HG03280 (cell line): ENCODE data around the gene UBL3.

Source experiments
- ATAC-seq: cut with Tn5 transposase; IDR thresholded peaks from one replicate; pipeline ENCODE4 v1.9.1; 2021; ENCODE audit warnings: mild to moderate bottlenecking, moderate library complexity; ENCODE audit not compliant: unreplicated experiment

Gene UBL3

DNA sequence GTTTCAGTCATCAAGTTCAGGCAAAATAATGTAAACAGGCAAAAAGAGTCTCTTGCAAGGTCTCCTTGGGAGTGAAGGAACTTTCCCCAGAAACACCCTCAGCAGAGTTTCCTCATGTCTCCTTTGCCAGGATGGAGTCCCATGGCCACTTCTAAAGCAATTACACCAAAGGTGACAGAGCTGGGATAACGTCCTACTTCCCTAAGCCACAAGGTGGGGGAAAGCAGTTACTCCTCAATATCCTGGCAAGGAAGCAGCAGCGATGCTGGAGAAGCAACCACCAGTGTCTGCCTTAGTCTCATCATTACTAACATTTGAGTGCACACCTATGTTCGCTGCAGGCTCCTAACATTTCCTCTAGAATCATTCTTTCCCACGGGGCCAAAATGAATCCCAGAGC, 88.6 kb downstream of the UBL3 start:
- no peak for ATAC-seq

DNA sequence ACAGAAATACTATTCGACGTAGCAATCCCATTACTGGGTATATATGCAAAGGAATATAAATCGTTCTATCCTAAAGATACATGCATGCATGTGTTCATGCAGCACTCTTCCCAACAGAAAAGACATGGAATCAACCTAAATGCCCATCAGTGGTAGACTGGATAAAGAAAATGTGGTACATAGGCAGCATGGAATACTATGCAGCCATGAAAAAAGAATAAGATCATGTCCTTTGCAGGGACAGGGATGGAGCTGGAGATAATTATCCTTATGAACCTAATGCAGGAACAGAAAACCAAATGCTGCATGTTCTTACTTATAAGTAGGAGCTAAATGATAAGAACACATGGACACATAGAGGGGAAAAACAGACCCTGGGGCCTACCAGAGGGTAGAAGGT, 89.3 kb downstream of the UBL3 start:
- ATAC-seq, result no peak

DNA sequence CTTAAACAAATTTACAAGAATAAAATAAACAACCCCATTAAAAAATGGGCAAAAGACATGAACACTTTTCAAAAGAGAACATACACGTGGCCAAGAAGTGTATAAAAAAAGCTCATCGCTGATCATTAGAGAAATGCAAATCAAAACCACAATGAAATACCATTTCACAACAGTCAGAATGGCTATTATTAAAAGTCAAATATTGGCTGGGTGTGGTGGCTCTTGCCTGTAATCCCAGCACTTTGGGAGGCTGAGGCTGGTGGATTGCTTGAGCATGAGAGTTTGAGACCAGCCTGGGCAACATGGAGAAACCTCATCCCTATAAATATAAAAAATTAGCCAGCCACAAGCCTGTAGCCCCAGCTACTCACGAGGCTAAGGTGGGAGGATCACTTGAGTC, 89.9 kb downstream of the UBL3 start:
- ATAC-seq, result no peak

DNA sequence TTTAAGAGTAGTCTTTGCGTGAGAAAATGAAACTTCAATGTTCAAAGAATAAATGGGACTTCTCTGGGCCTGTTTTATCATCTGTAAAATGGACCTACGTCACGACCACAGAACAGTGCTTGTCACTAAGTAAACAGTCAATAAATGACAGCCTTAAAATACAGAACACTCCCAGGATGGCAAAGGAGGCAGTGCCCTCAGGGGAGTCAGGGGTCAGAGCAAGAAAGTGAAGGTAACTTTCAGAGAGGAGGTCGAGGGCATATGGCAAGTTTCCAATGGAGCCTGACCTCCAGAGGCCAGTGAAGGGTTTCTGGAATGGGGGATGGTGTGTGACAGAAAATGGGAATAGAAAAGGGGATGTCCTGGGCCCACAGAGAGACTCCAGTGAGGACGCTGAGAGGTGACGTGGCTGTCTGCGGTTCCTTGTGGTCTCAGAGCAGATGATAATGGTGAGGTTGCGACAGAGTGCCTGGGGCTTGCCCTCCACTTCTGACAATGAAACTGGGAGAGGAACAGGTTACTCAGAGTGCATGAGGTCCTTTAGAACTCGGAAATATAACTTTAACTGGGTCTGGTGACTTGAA, 91.8 kb downstream of the UBL3 start:
- peak; percentile 84 for ATAC-seq

DNA sequence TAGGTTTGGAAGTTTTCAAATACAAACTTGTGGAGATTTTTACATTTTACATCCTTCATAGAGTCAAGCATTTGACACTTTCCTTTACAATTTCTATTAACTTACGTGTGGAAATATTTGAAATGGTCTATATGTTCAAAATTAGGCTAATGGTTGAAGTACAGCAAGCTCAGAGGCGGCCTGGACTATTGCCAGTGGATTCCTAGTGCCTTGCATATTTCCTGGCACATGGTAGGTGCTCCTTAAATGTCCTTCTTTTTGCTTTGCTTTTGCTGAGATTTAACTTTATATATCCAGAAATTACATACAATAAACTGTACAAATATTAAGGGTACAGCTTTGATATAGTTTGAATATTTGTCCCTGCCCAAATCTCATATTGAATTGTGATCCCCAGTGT, 93.9 kb downstream of the UBL3 start:
- no peak for ATAC-seq

DNA sequence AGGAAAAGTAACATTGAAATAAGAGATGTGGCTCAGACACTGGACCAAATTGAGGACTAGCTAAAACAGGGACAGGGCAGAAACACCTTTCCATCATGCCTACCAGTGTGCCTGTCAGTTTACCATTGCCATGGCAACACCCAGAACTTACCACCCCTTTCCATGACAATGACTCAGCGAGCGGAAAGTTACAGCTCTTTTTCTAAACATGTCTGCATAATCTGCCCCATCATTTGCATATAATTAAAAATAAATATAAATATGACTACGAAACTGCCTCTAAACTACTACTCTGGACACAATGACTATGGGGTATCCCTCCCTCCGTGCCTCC, 96.0 kb downstream of the UBL3 start:
- no peak for ATAC-seq

DNA sequence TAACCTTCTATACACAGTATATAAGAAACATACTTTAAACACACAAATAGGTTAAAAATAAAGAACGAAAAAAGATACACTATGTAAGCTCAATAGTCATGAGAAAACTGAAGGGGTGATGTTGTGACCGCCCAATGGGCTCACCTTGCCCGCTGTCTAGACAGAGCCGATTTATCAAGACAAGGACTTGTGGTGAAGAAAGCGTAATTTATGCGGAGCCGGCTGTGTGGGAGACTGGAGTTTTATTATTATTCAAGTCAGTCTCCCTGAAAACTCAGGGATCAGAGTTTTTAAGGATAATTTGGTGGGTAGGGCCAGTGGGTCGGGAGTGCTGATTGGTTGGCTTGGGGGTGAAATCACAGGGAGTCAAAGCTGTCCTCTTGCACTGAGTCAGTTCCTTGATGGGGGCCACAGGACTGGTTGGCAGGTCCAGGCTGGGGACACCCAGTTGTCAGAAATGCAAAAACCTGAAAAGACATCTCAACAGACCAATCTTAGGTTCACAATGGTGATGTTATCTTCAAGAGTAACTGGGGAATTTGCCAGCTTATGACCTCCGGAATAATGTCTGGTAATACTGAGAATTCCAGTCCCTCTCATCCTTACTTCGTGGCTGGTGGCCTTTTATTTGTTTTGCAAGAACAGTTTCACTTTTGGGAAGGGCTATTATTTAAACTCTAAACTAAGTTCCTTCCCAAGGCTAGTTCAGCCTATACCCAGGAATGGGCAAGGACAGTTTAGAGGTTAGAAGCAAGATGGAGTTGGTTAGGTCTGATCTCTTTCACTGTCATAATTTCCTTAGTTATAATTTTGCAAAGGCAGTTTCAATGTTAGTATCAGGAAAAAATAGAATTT, 96.6 kb downstream of the UBL3 start:
- ATAC-seq, result no peak

DNA sequence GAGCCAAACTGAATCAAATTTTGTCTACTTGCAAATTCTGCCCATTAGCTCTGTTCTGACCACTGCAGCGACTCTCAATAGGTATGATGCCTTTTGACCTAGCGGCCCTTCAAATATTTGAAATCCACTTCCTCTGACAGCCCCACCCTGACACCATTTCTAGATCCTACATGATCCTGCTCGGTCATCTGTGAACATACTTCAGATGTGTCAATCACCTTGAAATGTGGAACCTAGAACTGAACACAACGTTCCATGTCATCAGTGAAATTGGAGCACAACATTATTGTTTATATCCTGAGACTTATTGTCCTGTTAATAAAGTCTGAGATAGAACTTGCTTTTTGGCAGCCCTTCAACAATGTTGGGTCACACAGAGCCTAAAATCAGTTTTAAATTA, 98.2 kb downstream of the UBL3 start:
- ATAC-seq, result no peak

DNA sequence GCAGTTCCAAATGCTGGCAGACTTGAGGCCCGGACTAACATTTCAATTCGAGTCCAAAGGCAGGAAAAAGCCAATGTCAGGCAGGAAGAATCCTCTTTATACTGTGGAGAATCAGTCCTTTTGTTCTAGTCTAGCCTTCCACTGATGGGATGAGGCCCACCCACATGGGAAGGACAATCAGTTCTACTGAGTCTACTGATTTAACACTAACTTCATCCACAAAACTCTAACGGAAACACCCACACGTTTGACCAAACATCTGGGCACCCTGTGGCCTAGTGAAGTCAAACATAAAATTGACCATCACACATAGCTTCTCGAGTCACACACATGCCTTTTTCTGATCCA, 100.3 kb downstream of the UBL3 start:
- ATAC-seq, result no peak

DNA sequence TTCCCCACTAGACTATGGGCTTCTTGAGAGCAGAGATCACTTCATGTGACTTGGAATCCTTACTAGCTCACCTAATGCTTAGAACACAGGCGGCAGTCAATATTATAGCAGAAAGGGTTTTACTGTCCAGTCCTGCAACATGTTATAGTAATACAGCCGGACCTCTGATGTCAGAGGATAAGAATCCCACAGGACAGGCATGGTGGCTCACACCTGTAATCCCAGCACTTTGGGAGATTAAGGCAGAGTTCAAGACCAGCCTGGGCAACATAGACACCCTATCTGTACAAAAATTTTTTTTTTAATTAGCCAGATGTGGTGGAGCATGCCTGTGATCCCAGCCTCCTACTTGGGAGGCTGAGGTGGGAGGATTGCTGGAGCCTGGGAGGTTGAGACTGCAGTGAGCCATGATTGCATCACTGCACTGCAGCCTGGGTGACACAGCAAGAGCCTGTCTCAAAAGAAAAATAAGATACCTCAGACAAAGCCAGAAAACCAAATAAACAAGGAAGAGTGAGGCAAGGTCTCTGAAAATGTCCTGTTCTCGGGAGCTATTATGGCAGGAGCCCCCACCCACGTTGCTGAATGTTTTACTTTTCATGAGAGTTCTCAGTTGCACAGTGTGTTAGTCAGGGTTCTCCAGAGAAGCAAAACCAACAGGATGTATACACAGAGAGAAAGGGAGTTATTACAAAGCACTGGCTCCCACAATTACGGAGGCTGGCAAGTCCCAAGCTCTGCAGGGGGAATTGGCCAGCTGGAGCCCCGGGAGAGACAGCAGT, 100.8 kb downstream of the UBL3 start:
- ATAC-seq, result no peak

DNA sequence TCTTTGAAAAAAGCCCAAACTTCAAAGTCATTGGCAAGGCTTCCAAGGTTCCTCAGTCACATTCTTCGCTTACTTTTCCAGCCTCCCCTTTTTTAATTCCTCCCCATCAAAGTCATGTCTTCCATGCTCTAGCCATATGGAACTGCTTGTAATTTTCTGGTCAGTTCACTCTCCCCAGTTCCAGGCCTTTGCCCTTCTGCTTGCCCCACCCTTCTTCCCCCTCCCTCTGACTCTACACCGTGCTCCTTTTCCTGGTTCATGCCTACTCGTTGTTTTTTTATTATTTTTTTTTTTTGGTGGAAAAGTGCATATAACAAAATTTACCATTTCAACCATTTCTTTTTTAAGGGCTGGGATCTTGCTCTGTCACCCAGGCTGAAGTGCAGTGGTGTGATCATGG, 102.3 kb downstream of the UBL3 start:
- no peak for ATAC-seq

DNA sequence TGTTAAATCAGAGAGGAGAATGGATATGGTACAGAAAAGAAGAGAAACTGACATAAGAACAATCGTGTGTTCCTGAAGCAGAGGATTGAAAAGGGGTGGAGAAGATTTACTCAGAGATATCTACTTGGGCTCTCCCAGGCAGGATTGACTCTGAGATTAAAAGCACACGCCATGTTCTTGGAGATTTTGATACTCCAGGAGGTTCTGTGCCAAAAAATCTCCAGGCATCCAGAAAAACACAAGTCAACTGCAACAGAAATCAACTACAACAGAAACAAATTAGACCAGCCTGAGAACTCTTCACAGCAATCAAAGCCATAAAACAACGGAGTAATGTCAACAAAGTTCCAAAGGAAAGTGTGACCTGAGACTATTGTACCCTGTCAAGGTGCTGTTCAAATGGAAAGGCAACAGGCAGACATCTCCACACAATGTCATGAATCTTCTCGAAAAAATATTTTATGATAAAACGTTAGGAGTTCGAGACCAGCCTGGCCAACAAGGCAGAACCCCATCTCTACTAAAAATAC, 104.2 kb downstream of the UBL3 start:
- ATAC-seq, result no peak

DNA sequence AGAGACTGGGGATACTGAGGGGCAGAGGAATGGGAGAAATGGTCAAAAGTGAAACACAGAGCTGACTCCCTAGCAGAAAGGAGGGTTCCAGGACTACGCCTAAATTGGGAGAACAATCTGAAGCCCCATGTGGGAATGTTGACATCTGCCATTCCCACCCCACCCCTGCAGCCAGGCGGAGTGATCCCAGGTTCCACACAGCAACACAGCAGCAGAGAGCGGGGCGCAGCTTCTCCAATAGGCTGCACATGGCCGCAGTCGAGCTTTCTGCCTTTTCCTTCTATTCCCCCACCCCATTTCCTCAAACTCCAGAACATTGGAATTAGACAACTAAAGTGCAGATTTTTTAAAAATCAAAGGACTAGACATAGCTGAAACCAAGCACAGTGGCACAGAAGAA, 104.7 kb downstream of the UBL3 start:
- no peak for ATAC-seq

DNA sequence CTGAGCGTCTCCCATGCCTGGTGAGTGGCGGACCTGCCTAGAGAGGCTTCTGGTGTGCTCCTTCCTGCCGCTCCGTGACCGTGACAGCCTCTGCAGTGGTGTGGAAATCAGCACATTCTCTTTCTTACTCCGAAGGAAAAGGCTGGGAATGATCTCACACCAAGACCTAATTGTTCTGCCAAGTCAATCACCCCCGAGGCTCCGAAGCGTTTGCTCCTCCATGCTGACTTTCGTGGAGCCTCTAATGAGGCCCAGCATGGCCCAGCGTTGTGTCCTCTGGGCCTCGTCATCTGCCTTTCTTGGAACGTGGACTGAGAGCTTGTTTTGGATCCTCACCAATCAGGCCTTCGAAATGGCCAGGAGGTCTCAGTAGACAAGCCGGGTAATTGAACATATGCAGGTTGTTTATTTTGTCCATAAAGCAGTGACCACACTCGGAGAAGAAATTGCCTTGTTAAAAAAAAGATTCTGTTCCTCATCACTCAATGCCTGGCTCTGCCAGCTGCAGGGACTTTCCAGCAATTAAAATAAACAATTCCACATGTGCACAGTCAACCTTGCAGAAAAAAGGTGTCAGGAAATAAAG, 107.1 kb downstream of the UBL3 start:
- no peak for ATAC-seq

DNA sequence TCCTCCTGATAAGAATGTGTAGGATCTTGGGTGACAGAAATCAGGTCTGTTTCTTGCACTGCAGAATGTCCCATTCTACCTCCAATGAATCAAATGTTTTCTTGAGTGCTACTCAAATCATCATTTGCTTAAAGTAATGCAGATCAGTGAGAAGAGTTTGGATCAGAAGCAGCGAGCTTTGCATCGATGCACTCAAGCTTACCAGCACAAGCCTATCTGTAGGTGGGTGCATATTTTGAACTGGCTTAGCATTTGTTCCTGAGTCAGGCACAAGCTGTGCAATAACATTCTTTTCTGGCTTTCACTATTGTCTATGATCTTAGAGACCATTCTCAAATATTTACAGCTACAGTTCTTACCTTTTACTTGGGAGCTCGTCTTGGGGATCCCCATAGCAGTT, 109.5 kb downstream of the UBL3 start:
- ATAC-seq, result no peak

DNA sequence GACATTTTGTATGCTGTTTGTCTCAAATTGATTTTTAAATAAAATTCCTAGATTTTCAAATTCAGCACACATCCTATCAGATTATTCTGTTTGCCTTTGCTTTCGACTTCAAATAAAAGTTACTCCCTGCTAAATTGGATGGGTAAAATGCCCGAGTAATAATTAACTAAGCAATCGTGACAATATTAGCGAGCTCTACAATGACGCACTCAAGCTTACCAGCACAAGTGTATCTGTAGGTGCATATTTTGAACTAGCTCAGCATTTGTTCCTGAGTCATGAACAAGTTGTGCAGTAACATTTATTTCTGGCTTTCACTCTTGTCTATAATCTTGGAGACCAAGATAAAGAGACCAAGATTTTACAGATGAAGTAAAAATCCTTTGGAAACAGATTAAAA, 113.4 kb downstream of the UBL3 start:
- ATAC-seq, result no peak

DNA sequence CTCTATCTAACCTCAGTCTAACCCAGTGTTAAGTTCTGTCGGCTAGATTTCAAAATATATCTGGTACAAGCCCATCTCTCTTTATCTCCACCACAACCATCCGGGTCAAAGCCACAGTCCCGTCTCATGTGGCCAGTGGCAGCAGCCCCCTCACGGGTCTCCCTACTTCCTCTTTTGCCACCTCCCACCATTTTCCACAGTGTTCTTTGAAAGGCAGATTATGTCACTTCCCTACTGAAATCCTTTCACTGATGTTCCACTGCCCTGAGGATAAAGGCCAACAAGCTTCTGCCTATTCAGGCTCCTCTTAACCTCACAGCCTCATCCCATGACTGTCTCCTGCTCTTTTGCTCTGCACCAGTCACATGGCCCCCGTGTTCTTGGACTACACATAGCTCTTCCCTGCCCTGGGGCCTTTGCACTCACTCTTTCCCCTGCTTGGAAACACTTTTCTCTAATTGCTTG, 117.2 kb downstream of the UBL3 start:
- ATAC-seq, result no peak

DNA sequence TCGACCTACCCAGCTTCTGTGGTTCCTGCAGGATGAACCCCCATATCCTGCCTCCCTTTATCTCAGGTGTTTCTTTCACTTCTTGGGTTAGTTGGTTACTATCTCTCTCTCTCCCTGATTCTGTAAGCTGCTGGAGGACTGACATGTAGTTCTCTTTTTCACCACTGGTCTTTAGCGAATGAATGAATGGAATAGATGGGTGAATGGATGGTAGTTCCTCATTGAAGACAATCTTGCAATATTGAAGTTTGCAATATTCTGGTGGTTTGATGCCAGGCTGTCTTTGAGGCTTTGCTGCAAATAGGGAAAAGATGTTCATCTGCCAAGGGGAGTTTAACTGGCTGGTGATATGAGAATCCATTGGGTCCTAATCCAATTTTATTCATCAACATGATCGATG, 120.2 kb downstream of the UBL3 start:
- ATAC-seq, result no peak

DNA sequence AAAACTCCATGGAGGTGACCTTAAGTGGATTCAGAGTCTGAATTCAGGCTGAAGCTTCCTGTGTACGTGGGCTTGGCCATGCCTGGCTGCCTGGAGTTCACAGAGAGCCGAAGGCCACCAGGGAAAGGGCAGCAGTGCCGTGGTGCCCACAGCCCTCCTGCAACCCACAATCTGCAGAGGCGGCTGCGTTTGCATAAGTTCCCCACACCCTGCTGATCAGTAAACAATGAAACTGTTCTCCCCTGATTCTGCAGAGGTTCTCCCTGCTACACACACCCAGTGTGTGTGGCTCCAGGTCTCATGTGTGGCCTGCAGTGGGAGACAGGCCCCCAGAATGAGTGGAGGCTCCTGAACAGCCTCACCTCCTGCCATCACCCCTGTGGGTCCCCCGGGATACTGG, 128.0 kb downstream of the UBL3 start:
- no peak for ATAC-seq

DNA sequence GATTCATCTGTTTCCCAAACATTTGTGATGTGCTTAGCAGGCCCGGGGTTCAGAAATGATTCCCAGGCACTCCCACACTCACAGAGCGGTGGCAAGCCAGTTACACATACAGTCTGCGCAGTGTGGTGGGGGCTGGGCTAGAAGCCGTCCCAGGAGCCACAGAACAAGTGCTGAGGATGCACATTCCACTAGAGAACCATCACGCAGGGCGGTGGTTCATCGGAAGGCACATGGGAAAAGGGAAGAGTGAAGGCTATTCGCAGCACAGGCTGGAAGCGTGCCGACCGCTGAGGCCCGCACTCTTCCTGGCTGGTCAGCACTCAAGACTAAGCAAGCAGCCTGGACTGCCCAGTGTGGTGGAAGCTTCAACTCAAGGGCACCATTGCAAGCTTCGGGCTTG, 128.7 kb downstream of the UBL3 start:
- ATAC-seq, result no peak

DNA sequence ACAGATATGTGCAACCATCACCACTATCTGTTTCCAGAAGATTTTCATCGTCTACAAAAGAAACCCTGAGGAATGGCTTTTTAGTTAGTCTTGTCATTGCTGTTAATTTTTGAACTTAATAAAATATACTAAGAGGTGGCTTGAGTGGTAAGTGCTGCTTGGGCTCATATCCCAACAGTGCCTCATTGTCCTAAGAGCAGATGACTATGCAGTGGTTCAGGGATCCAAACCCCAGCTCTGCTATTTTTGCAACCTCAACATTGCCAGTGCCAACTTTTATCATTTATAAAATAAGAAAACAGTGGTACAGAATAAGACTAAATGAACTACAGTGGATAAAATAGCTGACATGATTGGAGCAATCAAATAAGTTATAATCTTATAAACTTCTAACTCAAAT, 131.7 kb downstream of the UBL3 start:
- ATAC-seq, result no peak

DNA sequence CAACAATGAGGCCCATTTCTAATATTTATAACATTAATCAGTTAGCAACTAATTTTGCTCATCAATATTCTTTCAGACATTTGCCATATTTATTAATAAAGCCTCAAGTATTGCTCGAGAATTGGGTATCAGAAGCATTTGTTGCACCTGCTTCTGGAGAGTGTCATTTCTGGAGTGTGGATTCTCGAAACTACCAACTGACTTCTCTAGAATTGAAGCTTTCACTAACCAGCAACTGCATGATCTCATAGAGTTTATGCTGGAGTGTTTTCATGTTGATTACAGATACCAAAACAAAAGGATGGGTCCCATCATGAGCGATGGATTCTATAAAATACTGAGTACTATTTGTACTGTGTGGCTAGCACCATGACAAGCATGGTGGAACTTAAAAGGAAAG, 133.9 kb downstream of the UBL3 start:
- no peak for ATAC-seq
